OCI-LY1 (cell line): ENCODE data around the gene ZNF697.

ENCODE experiments used
- H2AFZ ChIP-seq: fragments of 200-600 bp; sonication (generic), shearing (Covaris generic); 2 replicates; pipeline ENCODE4 v1.6.0; 2014; ENCODE audit warnings: antibody characterized with exemption, mild to moderate bottlenecking, low read length
- H3F3A ChIP-seq: fragments of 200-600 bp; sonication (generic), shearing (Covaris generic); 2 replicates; pipeline ENCODE4 v1.6.0; 2014; ENCODE audit warnings: mild to moderate bottlenecking, antibody characterized with exemption, low read length, moderate library complexity; ENCODE audit not compliant: insufficient read depth
- H3K27ac ChIP-seq: fragments of 200-600 bp; sonication (generic); 2 replicates; pipeline ENCODE4 v1.5.1; 2014; ENCODE audit warnings: low read length, mixed run types, mild to moderate bottlenecking, low read depth; ENCODE audit not compliant: poor library complexity, severe bottlenecking
- H3K27me3 ChIP-seq: fragments of 200-600 bp; sonication (generic); 2 replicates; pipeline ENCODE4 v1.6.0; 2014; ENCODE audit warnings: antibody characterized with exemption, mild to moderate bottlenecking, low read length, moderate library complexity; ENCODE audit not compliant: insufficient read depth
- H3K36me3 ChIP-seq: fragments of 200-600 bp; sonication (generic); 2 replicates; pipeline ENCODE4 v1.6.1; 2014; ENCODE audit warnings: mild to moderate bottlenecking, antibody characterized with exemption, low read length, moderate library complexity, mixed read lengths; ENCODE audit not compliant: insufficient read depth
- H3K4me1 ChIP-seq: fragments of 200-600 bp; sonication (generic); 2 replicates; pipeline ENCODE4 v1.5.1; 2014; ENCODE audit warnings: mild to moderate bottlenecking, low read length, moderate library complexity; ENCODE audit not compliant: insufficient read depth, severe bottlenecking
- H3K4me2 ChIP-seq: fragments of 200-600 bp; sonication (generic), shearing (Covaris generic); 2 replicates; pipeline ENCODE4 v1.6.1; 2014; ENCODE audit warnings: low read length
- H3K4me3 ChIP-seq: fragments of 200-600 bp; sonication (generic); 2 replicates; pipeline ENCODE4 v1.5.1; 2014; ENCODE audit warnings: low read length, low read depth, mild to moderate bottlenecking, mixed read lengths; ENCODE audit not compliant: poor library complexity, severe bottlenecking
- H3K79me2 ChIP-seq: fragments of 200-600 bp; shearing (Covaris generic); 2 replicates; pipeline ENCODE4 v1.6.1; 2016; ENCODE audit warnings: mixed run types, low read length, mixed read lengths; ENCODE audit not compliant: insufficient read depth
- H3K9ac ChIP-seq: fragments of 200-600 bp; sonication (generic), shearing (Covaris generic); 2 replicates; pipeline ENCODE4 v1.6.1; 2014; ENCODE audit warnings: mild to moderate bottlenecking, low read length, mixed read lengths
- H3K9me2 ChIP-seq: fragments of 200-600 bp; sonication (generic), shearing (Covaris generic); 2 replicates; pipeline ENCODE4 v1.6.1; 2014; ENCODE audit warnings: low read depth, mild to moderate bottlenecking, low read length, mixed read lengths
- H3K9me3 ChIP-seq: fragments of 200-600 bp; shearing (Covaris generic); 2 replicates; pipeline ENCODE4 v1.6.1; 2014; ENCODE audit warnings: low read length, mixed read lengths
- H4K20me1 ChIP-seq: fragments of 200-600 bp; sonication (generic), shearing (Covaris generic); 2 replicates; pipeline ENCODE4 v1.6.0; 2016; ENCODE audit warnings: mild to moderate bottlenecking, low read length; ENCODE audit not compliant: insufficient read depth
- EZH2 ChIP-seq: fragments of 200-600 bp; sonication (generic), shearing (Covaris generic); IDR thresholded peaks from 2 replicates; pipeline ENCODE4 v1.8.0; 2017; ENCODE audit warnings: borderline replicate concordance, mixed run types, mild to moderate bottlenecking, antibody characterized with exemption, low read length, moderate library complexity, mixed read lengths
- TF ChIP-seq, protein P1 (sequence below): fragments of 200-600 bp; sonication (generic), shearing (Covaris generic); IDR thresholded peaks from 2 replicates; pipeline ENCODE4 v1.5.1; 2017; ENCODE audit warnings: mild to moderate bottlenecking, antibody characterized with exemption, low read length, moderate library complexity, mixed read lengths

Gene ZNF697

GRCh38 chr1:119674111-119674526 is 26.1 kb upstream of the ZNF697 start:
- Histone ChIP-seq H2AFZ (no peak overlapping the region), H3K9me3 (no peaks in the 10 kb centered on the region), H3K27ac (no peak overlapping the region), H3K9ac (no peak overlapping the region), H4K20me1 (no peaks in the 10 kb centered on the region), H3K4me3 (no peak overlapping the region), H3F3A (no peaks in the 10 kb centered on the region), H3K36me3 (no peaks in the 10 kb centered on the region), H3K9me2 (no peaks in the 10 kb centered on the region), H3K27me3 (0 out of 2 replicates have a peak, but pooled peaks cover 3% of the 10 kb centered on the region), H3K4me1 (no peaks in the 10 kb centered on the region), H3K4me2 (no peak overlapping the region), H3K79me2 (no peaks in the 10 kb centered on the region)
- TF ChIP-seq, protein P1, sequence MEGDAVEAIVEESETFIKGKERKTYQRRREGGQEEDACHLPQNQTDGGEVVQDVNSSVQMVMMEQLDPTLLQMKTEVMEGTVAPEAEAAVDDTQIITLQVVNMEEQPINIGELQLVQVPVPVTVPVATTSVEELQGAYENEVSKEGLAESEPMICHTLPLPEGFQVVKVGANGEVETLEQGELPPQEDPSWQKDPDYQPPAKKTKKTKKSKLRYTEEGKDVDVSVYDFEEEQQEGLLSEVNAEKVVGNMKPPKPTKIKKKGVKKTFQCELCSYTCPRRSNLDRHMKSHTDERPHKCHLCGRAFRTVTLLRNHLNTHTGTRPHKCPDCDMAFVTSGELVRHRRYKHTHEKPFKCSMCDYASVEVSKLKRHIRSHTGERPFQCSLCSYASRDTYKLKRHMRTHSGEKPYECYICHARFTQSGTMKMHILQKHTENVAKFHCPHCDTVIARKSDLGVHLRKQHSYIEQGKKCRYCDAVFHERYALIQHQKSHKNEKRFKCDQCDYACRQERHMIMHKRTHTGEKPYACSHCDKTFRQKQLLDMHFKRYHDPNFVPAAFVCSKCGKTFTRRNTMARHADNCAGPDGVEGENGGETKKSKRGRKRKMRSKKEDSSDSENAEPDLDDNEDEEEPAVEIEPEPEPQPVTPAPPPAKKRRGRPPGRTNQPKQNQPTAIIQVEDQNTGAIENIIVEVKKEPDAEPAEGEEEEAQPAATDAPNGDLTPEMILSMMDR, result no peak
- no peak for TF ChIP-seq EZH2

DNA sequence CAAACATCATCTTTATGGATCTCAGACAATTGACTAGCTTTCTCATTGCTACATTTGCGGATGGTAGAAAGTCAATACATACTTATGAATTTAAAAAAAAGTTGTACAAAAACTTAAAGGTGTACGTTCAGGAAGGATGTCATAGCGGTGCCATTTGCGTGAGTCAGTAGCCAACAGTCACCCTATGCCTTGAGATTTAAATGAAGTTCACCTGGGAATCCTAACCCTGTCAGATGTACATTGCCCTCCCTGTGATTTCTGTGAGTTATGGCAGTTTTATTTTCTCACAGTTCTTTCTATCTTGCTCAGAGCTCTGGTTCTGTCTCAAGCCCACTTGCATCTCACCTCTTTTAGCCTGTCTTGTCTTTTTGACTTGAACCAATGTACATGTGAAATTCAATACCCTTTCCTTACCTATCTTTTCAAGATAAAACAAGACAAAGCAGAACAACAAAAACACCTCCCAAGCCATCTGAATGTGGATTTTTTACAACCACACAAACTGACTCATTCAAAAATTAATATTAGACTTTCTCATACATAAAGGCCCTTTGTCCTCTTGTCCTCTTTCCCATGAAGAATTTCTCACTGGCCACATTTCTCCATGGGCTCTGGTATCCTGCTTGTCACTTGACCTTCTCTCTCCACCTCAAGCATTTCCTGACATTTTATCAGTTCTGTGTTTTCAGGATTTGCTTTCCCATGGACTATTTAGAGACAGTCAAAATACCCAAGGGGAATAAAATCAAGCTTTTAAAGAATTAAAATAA is 25.3 kb upstream of the ZNF697 start:
- Histone ChIP-seq H3F3A (no peaks in the 10 kb centered on the region), H3K36me3 (no peaks in the 10 kb centered on the region), H2AFZ (no peak overlapping the region), H3K4me1 (no peaks in the 10 kb centered on the region), H3K27me3 (0 out of 2 replicates have a peak, but pooled peaks cover 3% of the 10 kb centered on the region), H3K9me3 (no peaks in the 10 kb centered on the region), H3K4me3 (no peak overlapping the region), H3K4me2 (no peak overlapping the region), H3K9ac (no peak overlapping the region), H4K20me1 (no peaks in the 10 kb centered on the region), H3K9me2 (no peaks in the 10 kb centered on the region), H3K79me2 (no peaks in the 10 kb centered on the region), H3K27ac (no peak overlapping the region)
- TF ChIP-seq, protein P1, result no peak
- no peak for TF ChIP-seq EZH2

DNA sequence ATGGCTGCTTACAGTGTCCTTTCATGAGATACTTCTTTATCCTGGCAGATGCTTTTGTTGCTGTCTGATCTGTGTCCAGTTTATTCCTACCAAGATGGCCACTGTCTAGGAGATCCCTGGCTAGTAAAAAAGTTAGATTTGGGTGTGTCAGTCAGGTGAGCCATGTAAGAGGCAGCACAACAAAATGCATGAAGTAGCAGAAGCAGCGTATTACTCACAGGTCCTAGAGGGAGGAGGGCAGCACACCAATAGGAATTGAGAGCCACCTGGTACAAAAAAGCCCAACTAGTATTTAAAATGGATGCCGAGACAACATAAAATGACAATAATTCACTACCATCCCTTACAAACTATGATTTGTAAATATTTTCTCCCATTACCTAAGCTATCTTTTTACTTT is 22.8 kb upstream of the ZNF697 start:
- TF ChIP-seq, protein P1, result no peak
- no peak for TF ChIP-seq EZH2
- no peak overlapping the region for H2AFZ ChIP-seq
- H3K79me2 ChIP-seq, result no peaks in the 10 kb centered on the region
- H3K9ac ChIP-seq, result no peak overlapping the region
- 0 out of 2 replicates have a peak, but pooled peaks cover 1% of the 10 kb centered on the region for H3K27me3 ChIP-seq
- H3K27ac ChIP-seq, result no peak overlapping the region
- no peaks in the 10 kb centered on the region for H3F3A ChIP-seq
- H3K36me3 ChIP-seq, result no peaks in the 10 kb centered on the region
- H4K20me1 ChIP-seq, result no peaks in the 10 kb centered on the region
- no peaks in the 10 kb centered on the region for H3K4me1 ChIP-seq
- no peaks in the 10 kb centered on the region for H3K9me2 ChIP-seq
- H3K4me3 ChIP-seq, result no peak overlapping the region
- no peak overlapping the region for H3K4me2 ChIP-seq
- H3K9me3 ChIP-seq, result no peaks in the 10 kb centered on the region
